H1 (cell line): ENCODE data around the gene LIPA. TPM values are rescaled to one million over a fixed set of nuclear protein-coding genes. Genes with fewer than 3 reads are reported as not detected.
"Not testable (repeated sequence)": the region's sequence is repeated elsewhere in the genome, so short reads cannot be mapped to it uniquely, and the experiment has no call there.

Source experiments
- CTCF ChIA-PET: fragments of 300-600 bp; sonication (Branson Sonifier 250); formaldehyde crosslinking; loops from one replicate; lab custom pipeline; 2021; ENCODE audit not compliant: partially characterized antibody; lab: Charles Lee
- POLR2A ChIA-PET: fragments of 300-600 bp; sonication (Branson Sonifier 250); formaldehyde crosslinking; loops from one replicate; lab custom pipeline; 2021; ENCODE audit warnings: inconsistent platforms; ENCODE audit not compliant: partially characterized antibody; lab: Charles Lee
- DNase-seq, 2 experiments: peaks; one replicate each; pipeline versions ENCODE4 v3.0.0 to v3.0.0-alpha.2; 2010 to 2022; ENCODE audit warnings: low spot score in 2 of 2, low read depth in 1 of 2, mixed read lengths in 1 of 2
- FAIRE-seq: peaks from 2 replicates; lab custom pipeline; 2011; peaks lifted over from hg19 to GRCh38; lab: Jason Lieb, UNC
- H2AFZ ChIP-seq: 2 replicates; pipeline ENCODE4 v1.8.1; 2012; ENCODE audit warnings: low read length, inconsistent platforms
- H2AK5ac ChIP-seq: 2 replicates; pipeline ENCODE4 v1.6.1; 2013; ENCODE audit warnings: low read depth, low read length
- H2BK120ac ChIP-seq: replicated peaks from 2 replicates; pipeline ENCODE3; 2013; ENCODE audit warnings: low read depth, low read length, inconsistent platforms
- H2BK12ac ChIP-seq: 2 replicates; pipeline ENCODE4 v1.6.1; 2013; ENCODE audit warnings: low read depth, low read length
- H2BK15ac ChIP-seq: 2 replicates; pipeline ENCODE4 v1.6.1; 2013; ENCODE audit warnings: low read length
- H2BK20ac ChIP-seq: 2 replicates; pipeline ENCODE4 v1.6.1; 2013; ENCODE audit warnings: low read length
- H2BK5ac ChIP-seq: 2 replicates; pipeline ENCODE4 v1.6.1; 2013; ENCODE audit warnings: low read depth, low read length
- H3K14ac ChIP-seq: 2 replicates; pipeline ENCODE4 v1.6.1; 2013; ENCODE audit warnings: inconsistent platforms; ENCODE audit not compliant: insufficient read length
- H3K18ac ChIP-seq: 2 replicates; pipeline ENCODE4 v1.6.1; 2013; ENCODE audit warnings: low read length; ENCODE audit errors: extremely low read depth
- H3K23ac ChIP-seq: 2 replicates; pipeline ENCODE4 v1.6.1; 2013; ENCODE audit warnings: inconsistent platforms; ENCODE audit not compliant: insufficient read length
- H3K23me2 ChIP-seq: 2 replicates; pipeline ENCODE4 v1.6.1; 2013; ENCODE audit warnings: low read depth, low read length
- H3K27ac ChIP-seq: 2 replicates; pipeline ENCODE4 v1.6.1; 2011; ENCODE audit warnings: low read depth, low read length, inconsistent platforms
- H3K27me3 ChIP-seq, 4 experiments: replicated peaks in 1 of 4; 1 replicate in 1 of 4; 2 replicates in 3 of 4; pipeline versions ENCODE4 v1.6.1 to v1.8.1; 2011 to 2013; ENCODE audit warnings: low read length in 3 of 4, mild to moderate bottlenecking in 3 of 4, inconsistent platforms in 2 of 4, mixed read lengths in 2 of 4, moderate library complexity in 1 of 4; ENCODE audit not compliant: control insufficient read depth in 3 of 4, insufficient read depth in 3 of 4; ENCODE audit errors: extremely low read depth in 1 of 4
- H3K36me3 ChIP-seq, 4 experiments: 2 replicates each; pipeline versions ENCODE4 v1.6.1 to v1.8.1; 2011 to 2013; ENCODE audit warnings: mild to moderate bottlenecking in 4 of 4, low read length in 3 of 4, moderate library complexity in 2 of 4, control low read depth in 1 of 4, inconsistent platforms in 1 of 4; ENCODE audit not compliant: insufficient read depth in 4 of 4, control insufficient read depth in 2 of 4
- H3K4ac ChIP-seq: replicated peaks from 2 replicates; pipeline ENCODE3; 2013; ENCODE audit warnings: low read length, low read depth, mixed read lengths, inconsistent platforms; ENCODE audit not compliant: insufficient read length
- H3K4me1 ChIP-seq, 4 experiments: replicated peaks in 1 of 4; 1 replicate in 1 of 4; 2 replicates in 3 of 4; pipeline versions ENCODE4 v1.6.1 to v1.8.1; 2011 to 2013; ENCODE audit warnings: low read length in 3 of 4, inconsistent platforms in 2 of 4, mixed read lengths in 1 of 4; ENCODE audit not compliant: insufficient read depth in 4 of 4, control insufficient read depth in 3 of 4
- H3K4me2 ChIP-seq, 2 experiments: 2 replicates each; pipeline versions ENCODE4 v1.6.1 to v1.8.1; 2011 to 2013; ENCODE audit warnings: low read depth in 2 of 2, low read length in 2 of 2, control low read depth in 1 of 2, inconsistent platforms in 1 of 2, mild to moderate bottlenecking in 1 of 2; ENCODE audit not compliant: insufficient read depth in 1 of 2
- H3K4me3 ChIP-seq, 4 experiments: fragments of 200-600, 300-600 bp in 1 of 4; sonication (generic), shearing (Covaris generic), sonication (Bioruptor Twin) in 1 of 4; 2 replicates each; pipeline versions ENCODE4 v1.5.1 to v1.8.1; 2011 to 2016; ENCODE audit warnings: low read length in 4 of 4, low read depth in 3 of 4, control low read depth in 2 of 4, inconsistent platforms in 2 of 4, mild to moderate bottlenecking in 2 of 4, mixed read lengths in 1 of 4, moderate library complexity in 1 of 4; ENCODE audit not compliant: insufficient read depth in 2 of 4; ENCODE audit errors: extremely low read depth in 1 of 4
- H3K56ac ChIP-seq: replicated peaks from 2 replicates; pipeline ENCODE3; 2013; ENCODE audit warnings: low read depth, mild to moderate bottlenecking, mixed read lengths, low read length, inconsistent platforms; ENCODE audit not compliant: insufficient read length
- H3K79me1 ChIP-seq: 2 replicates; pipeline ENCODE4 v1.6.1; 2013; ENCODE audit warnings: low read depth, low read length, control low read depth
- H3K79me2 ChIP-seq, 2 experiments: 2 replicates each; pipeline versions ENCODE4 v1.6.1 to v1.8.1; 2012 to 2013; ENCODE audit warnings: low read length in 2 of 2, mild to moderate bottlenecking in 2 of 2, inconsistent platforms in 1 of 2; ENCODE audit not compliant: insufficient read depth in 2 of 2, control insufficient read depth in 1 of 2
- H3K9ac ChIP-seq, 4 experiments: replicated peaks in 1 of 4; 1 replicate in 1 of 4; 2 replicates in 3 of 4; pipeline versions ENCODE4 v1.6.1 to v1.8.1; 2011 to 2013; ENCODE audit warnings: low read depth in 3 of 4, low read length in 3 of 4, control low read depth in 2 of 4, mild to moderate bottlenecking in 2 of 4, moderate library complexity in 2 of 4, inconsistent platforms in 1 of 4; ENCODE audit errors: extremely low read depth in 1 of 4
- H3K9me3 ChIP-seq, 2 experiments: 2 replicates each; pipeline versions ENCODE4 v1.6.1 to v1.8.1; 2012 to 2013; ENCODE audit warnings: mild to moderate bottlenecking in 2 of 2, moderate library complexity in 2 of 2, control low read depth in 1 of 2, inconsistent platforms in 1 of 2, low read depth in 1 of 2, low read length in 1 of 2, mixed read lengths in 1 of 2; ENCODE audit not compliant: insufficient read depth in 2 of 2
- H4K20me1 ChIP-seq, 2 experiments: replicated peaks in 1 of 2; 2 replicates each; pipeline versions ENCODE3 to v1.8.1; 2011 to 2013; ENCODE audit warnings: inconsistent platforms in 2 of 2, low read length in 2 of 2, mild to moderate bottlenecking in 1 of 2; ENCODE audit not compliant: insufficient read depth in 2 of 2, control insufficient read depth in 1 of 2
- H4K5ac ChIP-seq: 2 replicates; pipeline ENCODE4 v1.6.1; 2013; ENCODE audit warnings: low read length, low read depth, mixed read lengths, inconsistent platforms; ENCODE audit not compliant: insufficient read length
- H4K8ac ChIP-seq: 2 replicates; pipeline ENCODE4 v1.8.0; 2013; ENCODE audit warnings: mild to moderate bottlenecking, moderate library complexity, low read length, inconsistent platforms; ENCODE audit not compliant: insufficient read depth; ENCODE audit errors: extremely low read depth
- H4K91ac ChIP-seq: replicated peaks from 2 replicates; pipeline ENCODE3; 2013; ENCODE audit warnings: low read length, mixed read lengths, inconsistent platforms; ENCODE audit not compliant: insufficient read length
- WGBS, 2 experiments: shearing (Covaris generic) in 1 of 2; methylation state at CpG; one replicate each; pipeline versions ENCODE4 v1.1.6 to v1.1.7; 2013 to 2015; ENCODE audit warnings: low lambda C conversion rate in 2 of 2, mixed read lengths in 2 of 2, inconsistent platforms in 1 of 2, low coverage in 1 of 2, missing lambda C conversion rate in 1 of 2; ENCODE audit not compliant: insufficient replicate concordance in 2 of 2, insufficient coverage in 1 of 2, insufficient read length in 1 of 2; ENCODE audit errors: extremely low coverage in 1 of 2, missing lambda C conversion rate in 1 of 2; 5-methylcytosine and 5-hydroxymethylcytosine counted together
- polyA plus RNA-seq, 7 experiments: library from polyadenylated mRNA; depleted of rRNA in 3 of 7; stranded (reverse) in 5 of 7; unstranded in 2 of 7; fragments of >200 nt in 5 of 7; fragments of 200-250 nt in 2 of 7; gene quantifications; 1 replicate in 5 of 7; 2 replicates in 1 of 7; 4 replicates in 1 of 7; pipeline versions ENCODE4 v1.2.1 to v1.2.3, GENCODE V29; 2011 to 2013; ENCODE audit warnings: missing spikeins in 2 of 7, mixed read lengths in 2 of 7
- total RNA-seq: library from RNA; stranded (reverse); fragmentation: NEBNext Ultra II Directional; extraction: Animal tissue kit (Norgen Biotek cat#: 25700); gene quantifications from 2 replicates; pipeline ENCODE4 v1.2.1, GENCODE V29; 2021

LIPA gene
- total and polyA plus RNA-seq, 2 of the 8 experiments (the other 6 are each of a cell fraction or from before 2014, with no cell fraction given): 18.1 to 32.4 TPM

DNA sequence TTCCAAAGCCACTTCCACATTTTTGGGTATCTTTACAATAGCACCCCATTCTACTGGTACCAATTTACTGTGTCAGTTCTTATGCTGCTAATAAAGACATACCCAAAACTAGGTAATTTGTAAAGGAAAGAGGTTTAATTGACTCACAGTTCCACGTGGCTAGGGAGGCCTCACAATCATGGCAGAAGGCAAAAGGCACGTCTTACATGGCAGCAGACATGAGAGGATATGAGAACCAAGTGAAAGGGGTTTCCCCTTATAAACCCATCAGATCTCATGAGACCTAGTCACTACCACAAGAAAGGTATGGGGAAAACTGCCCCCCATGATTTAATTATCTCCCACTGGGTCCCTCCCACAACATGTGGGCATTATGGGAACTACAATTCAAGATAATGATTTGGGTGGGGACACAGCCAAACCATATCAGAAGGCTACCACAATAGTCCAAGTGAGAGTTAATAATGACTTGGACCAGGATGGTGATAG, 3.6 kb upstream of the LIPA start:
- H2BK5ac ChIP-seq, H3K79me1 ChIP-seq, H4K20me1 ChIP-seq, FAIRE-seq, H2BK12ac ChIP-seq, H3K27me3 ChIP-seq, H3K36me3 ChIP-seq, H3K23ac ChIP-seq, H2BK15ac ChIP-seq, H3K14ac ChIP-seq, H3K56ac ChIP-seq, DNase-seq, H3K9ac ChIP-seq, H4K5ac ChIP-seq, POLR2A ChIA-PET, H3K4me2 ChIP-seq, H4K8ac ChIP-seq, H2BK120ac ChIP-seq, H2AFZ ChIP-seq, H4K91ac ChIP-seq, H3K27ac ChIP-seq, H3K4ac ChIP-seq, H2AK5ac ChIP-seq, H3K79me2 ChIP-seq, H3K18ac ChIP-seq, H2BK20ac ChIP-seq, H3K4me3 ChIP-seq, H3K23me2 ChIP-seq: not testable (repeated sequence)
- WGBS, 2 experiments: 85% methylated on average over 2 of the region's 2 CpGs; no CpG with 5 or more reads in 1 of the 2 experiments
- H3K4me1 ChIP-seq: peaks cover 0 to 12% (median 4%) of the 10 kb centered on the region in 4 experiments; a peak in 6 of 7 replicates
- peaks cover 9 to 16% of the 10 kb centered on the region in 2 experiments for H3K9me3 ChIP-seq
- CTCF ChIA-PET: interaction anchor here (1.3 to 1.4 kb wide), 2 partner anchors 38 to 159 kb away, joined by 3 read pairs; partner anchors contain the start of gene IFIT5
